Measurements from ENCODE around the gene AIFM1.

- no peak for TF ChIP-seq CTCF (IDR thresholded peaks at IDR 0.05; ENCODE audit: low read depth, low read length, missing input control)
- peak in 1 of 2 donors; percentile 21 for TF ChIP-seq JUND (IDR thresholded peaks at IDR 0.05)
- peak; percentile 17 for TF ChIP-seq NR2F2 (IDR thresholded peaks at IDR 0.05)
- peak; percentile 36 for TF ChIP-seq TAF1 (conservative IDR thresholded peaks at IDR 0.05)
- peak; percentile 58 for TF ChIP-seq SP1 (IDR thresholded peaks at IDR 0.05)
- TF ChIP-seq GABPA (IDR thresholded peaks at IDR 0.05 in 1 of 2, conservative IDR thresholded peaks at IDR 0.05 in 1 of 2) = peak; percentile 26 to 49
Observed at GRCh38 chrX:130165703-130166502, at the start of gene AIFM1.

Measured in liver (tissue), 3 donors.